ENCODE measurements around the gene MINDY4. TPM values are rescaled to one million over a fixed set of nuclear protein-coding genes. Genes with fewer than 3 reads are reported as not detected.

The MINDY4 gene
- total RNA-seq, 2 donors from 2014 or later, result 7.5 to 8.6 TPM

DNA sequence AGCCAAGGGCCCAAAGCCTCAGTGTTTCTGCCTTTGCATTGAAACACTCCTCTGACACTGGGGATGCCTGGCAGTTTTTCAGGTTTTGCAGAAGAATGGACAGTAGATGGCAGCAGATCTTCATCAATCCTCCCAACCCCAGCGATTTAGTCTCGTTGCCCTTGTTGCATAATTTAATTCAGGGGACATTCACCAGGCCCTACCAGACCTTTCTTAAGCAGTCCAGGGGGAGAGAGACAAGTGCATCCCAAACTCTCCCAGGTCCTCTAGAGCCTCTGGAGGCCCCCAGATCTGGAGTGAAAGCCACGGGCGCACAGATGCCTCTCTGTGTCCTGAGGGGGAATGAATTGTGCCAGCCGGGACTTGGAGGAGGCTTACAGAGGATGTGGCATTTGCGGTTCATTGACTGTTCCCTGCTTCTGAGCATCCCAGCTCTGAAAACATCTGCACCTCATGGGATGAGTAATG lies 29.6 kb downstream of the MINDY4 start:
- WGBS, 2 donors, result 51 to 54% methylated on average over 6 of the region's 6 CpGs
- Histone ChIP-seq H3K9me3 (no peaks in the 10 kb centered on the region), H3K27me3 (no peaks in the 10 kb centered on the region), H3K36me3 (replicated peaks in 1 of 2; ENCODE audit: insufficient read depth in 1 of 2, low read depth in 2 of 2) (no peaks in the 10 kb centered on the region), H3K4me1 (peaks cover 11% of the 10 kb centered on the region), H3K4me3 (no peak overlapping the region), H3K27ac (no peak overlapping the region)
- peak; percentile 77 for ATAC-seq
- DNase-seq, result peak; percentile 66 to 75 (median 72)
- intact Hi-C loops (cut with DNase I), result loop anchor here (5.0 kb wide), 1 partner anchor 176 kb away; no protein-coding TSS in a partner anchor
- TF ChIP-seq POLR2A (IDR thresholded peaks at IDR 0.05) (no peak), CTCF (IDR thresholded peaks at IDR 0.05) (peak; percentile 37 to 89 (median 85))

DNA sequence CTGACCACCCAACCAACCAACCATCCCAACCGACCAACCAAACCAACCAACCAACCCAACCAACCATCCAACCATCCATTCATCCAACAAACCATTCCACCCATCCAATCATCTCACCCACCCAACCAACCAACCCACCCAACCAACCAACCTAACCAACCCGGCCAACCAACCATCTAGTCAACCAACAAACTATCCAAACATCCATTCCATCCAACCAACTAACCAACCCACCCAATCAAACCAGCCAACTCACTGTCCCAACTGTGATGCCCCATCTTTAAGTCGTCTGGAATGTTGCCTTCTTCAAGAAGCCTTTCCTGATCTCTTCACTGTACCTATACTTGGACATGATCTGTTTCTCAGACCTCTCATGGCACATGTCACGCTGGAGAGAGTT lies 31.6 kb downstream of the MINDY4 start:
- no peaks in the 10 kb centered on the region for H3K9me3 ChIP-seq
- TF ChIP-seq CTCF (IDR thresholded peaks at IDR 0.05) (no peak), POLR2A (IDR thresholded peaks at IDR 0.05) (no peak)

DNA sequence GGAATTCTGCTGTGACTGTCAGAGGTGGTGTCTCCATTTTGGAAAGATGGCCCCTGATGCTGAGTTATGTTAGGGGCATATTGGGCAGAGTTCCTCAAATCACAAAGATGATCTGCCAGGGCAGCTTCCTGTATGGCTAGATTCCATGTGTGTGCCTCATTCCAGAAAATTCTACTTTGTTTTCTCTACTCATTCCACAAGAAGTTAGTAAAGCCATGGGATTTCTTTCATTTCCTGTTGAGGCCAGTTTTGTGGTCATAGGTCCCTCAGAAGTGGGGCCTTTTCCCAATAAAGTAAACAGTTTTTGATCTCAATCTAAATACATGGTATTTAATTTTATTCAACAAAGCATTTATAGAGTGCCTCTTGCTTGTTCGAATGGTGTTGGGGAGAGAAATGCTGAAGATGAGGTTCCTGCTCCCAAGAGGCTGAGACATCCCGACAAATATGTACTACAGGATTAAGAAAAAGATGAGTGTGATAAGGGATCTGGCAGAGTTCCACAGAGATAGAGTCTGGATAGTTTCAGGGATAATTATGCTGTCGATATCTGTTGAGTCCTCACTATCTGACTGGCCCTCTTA lies 33.0 kb downstream of the MINDY4 start:
- Histone ChIP-seq H3K4me3 (no peak overlapping the region), H3K27ac (no peak overlapping the region), H3K9me3 (no peaks in the 10 kb centered on the region), H3K27me3 (no peaks in the 10 kb centered on the region), H3K4me1 (no peaks in the 10 kb centered on the region), H3K36me3 (replicated peaks in 1 of 2; ENCODE audit: insufficient read depth in 1 of 2, low read depth in 2 of 2) (no peaks in the 10 kb centered on the region)
- intact Hi-C loops (cut with DNase I), result loop anchor here (5.0 kb wide), 1 partner anchor 173 kb away; no protein-coding TSS in a partner anchor
- DNase-seq, result no peak
- no peak for ATAC-seq
- TF ChIP-seq CTCF (IDR thresholded peaks at IDR 0.05), result no peak
- TF ChIP-seq POLR2A (IDR thresholded peaks at IDR 0.05), result no peak
- WGBS, 2 donors, result 75 to 89% methylated on average over 3 of the region's 3 CpGs

More for the DNA sequence above, 31.6 kb downstream of the MINDY4 start:
- H3K27me3 ChIP-seq, result no peaks in the 10 kb centered on the region
- no peak overlapping the region for H3K4me3 ChIP-seq
- no peak overlapping the region for H3K27ac ChIP-seq
- no peaks in the 10 kb centered on the region for H3K4me1 ChIP-seq
- DNase-seq (no peak), ATAC-seq (no peak)
- H3K36me3 ChIP-seq (replicated peaks in 1 of 2; ENCODE audit: insufficient read depth in 1 of 2, low read depth in 2 of 2), result no peaks in the 10 kb centered on the region
- intact Hi-C loops (cut with DNase I), result loop anchor here (5.0 kb wide), 1 partner anchor 174 kb away; no protein-coding TSS in a partner anchor
- WGBS, 2 donors, result 86 to 89% methylated on average over 4 of the region's 4 CpGs

GRCh38 chr7:30805081-30805691 lies 34.0 kb downstream of the MINDY4 start:
- no peak overlapping the region for H3K27ac ChIP-seq
- ATAC-seq (no peak), DNase-seq (no peak)
- WGBS, 2 donors, result 85 to 86% methylated on average over 9 of the region's 9 CpGs
- H3K36me3 ChIP-seq (replicated peaks in 1 of 2; ENCODE audit: insufficient read depth in 1 of 2, low read depth in 2 of 2), result no peaks in the 10 kb centered on the region
- H3K9me3 ChIP-seq, result no peaks in the 10 kb centered on the region
- H3K27me3 ChIP-seq, result no peaks in the 10 kb centered on the region
- TF ChIP-seq CTCF (IDR thresholded peaks at IDR 0.05), result no peak
- no peak for TF ChIP-seq POLR2A (IDR thresholded peaks at IDR 0.05)
- intact Hi-C loops (cut with DNase I), result no loop called here
- H3K4me1 ChIP-seq, result no peaks in the 10 kb centered on the region
- no peak overlapping the region for H3K4me3 ChIP-seq
